SK-N-SH (cell line): Measurements from ENCODE around the gene CKAP2L. TPM values are rescaled to one million over a fixed set of nuclear protein-coding genes. Genes with fewer than 3 reads are reported as not detected.

Source experiments
- CTCF ChIA-PET: fragments of 300-600, 350-600 bp; formaldehyde crosslinking; extraction: SDS; loops from one replicate; lab custom pipeline; 2021; lab: Yijun Ruan, JAX
- POLR2A ChIA-PET: fragments of 350-600 bp; sonication (Branson Sonifier 250); formaldehyde crosslinking; extraction: SDS; loops from one replicate; lab custom pipeline; 2020; ENCODE audit warnings: antibody characterized with exemption, inconsistent platforms; lab: Yijun Ruan, JAX
- DNase-seq: peaks from one replicate; pipeline ENCODE4 v3.0.0; 2012
- H2AFZ ChIP-seq: fragments of 200-600 bp; sonication (generic); 2 replicates; pipeline ENCODE4 v1.8.1; 2016; ENCODE audit warnings: antibody characterized with exemption, mild to moderate bottlenecking, low read depth
- H3F3A ChIP-seq: fragments of 200-600 bp; sonication (generic); replicated peaks from 2 replicates; pipeline ENCODE3; 2016; ENCODE audit warnings: antibody characterized with exemption, mild to moderate bottlenecking; ENCODE audit not compliant: insufficient read depth
- H3K27ac ChIP-seq, 2 experiments: fragments of 200-500 bp in 1 of 2; fragments of 200-600 bp in 1 of 2; sonication (Bioruptor generic) in 1 of 2; sonication (generic), shearing (Covaris generic) in 1 of 2; 2 replicates each; pipeline versions ENCODE4 v1.5.1 to v1.6.1; 2014 to 2016; ENCODE audit warnings: low read depth in 2 of 2, inconsistent platforms in 1 of 2, low read length in 1 of 2, mild to moderate bottlenecking in 1 of 2, mixed read lengths in 1 of 2
- H3K27me3 ChIP-seq: fragments of 200-600 bp; sonication (generic), shearing (Covaris generic); 2 replicates; pipeline ENCODE4 v1.6.1; 2016; ENCODE audit warnings: mixed run types; ENCODE audit not compliant: insufficient read depth
- H3K36me3 ChIP-seq, 2 experiments: fragments of 200-500 bp in 1 of 2; fragments of 200-600 bp in 1 of 2; sonication (Bioruptor generic) in 1 of 2; sonication (generic) in 1 of 2; replicated peaks in 1 of 2; 2 replicates each; pipeline versions ENCODE3 to v1.5.1; 2014 to 2016; ENCODE audit warnings: low read length in 1 of 2, mild to moderate bottlenecking in 1 of 2; ENCODE audit not compliant: insufficient read depth in 2 of 2, control insufficient read depth in 1 of 2
- H3K4me1 ChIP-seq, 2 experiments: fragments of 200-500 bp in 1 of 2; fragments of 200-600 bp in 1 of 2; sonication (Bioruptor generic) in 1 of 2; sonication (generic), shearing (Covaris generic) in 1 of 2; 2 replicates each; pipeline versions ENCODE4 v1.5.1 to v1.6.1; 2014 to 2016; ENCODE audit warnings: low read depth in 1 of 2, low read length in 1 of 2, mixed run types in 1 of 2; ENCODE audit not compliant: insufficient read depth in 2 of 2, control insufficient read depth in 1 of 2
- H3K4me2 ChIP-seq: fragments of 200-600 bp; sonication (generic), shearing (Covaris generic); 2 replicates; pipeline ENCODE4 v1.6.1; 2017; ENCODE audit warnings: mixed run types
- H3K4me3 ChIP-seq, 2 experiments: fragments of 200-500 bp in 1 of 2; fragments of 200-600 bp in 1 of 2; sonication (Bioruptor generic) in 1 of 2; sonication (generic), shearing (Covaris generic) in 1 of 2; 2 replicates each; pipeline versions ENCODE4 v1.5.1 to v1.8.1; 2014 to 2016; ENCODE audit warnings: low read depth in 2 of 2, inconsistent platforms in 1 of 2, low read length in 1 of 2, mild to moderate bottlenecking in 1 of 2, mixed read lengths in 1 of 2, moderate library complexity in 1 of 2
- H3K79me2 ChIP-seq: fragments of 200-600 bp; sonication (generic); 2 replicates; pipeline ENCODE4 v1.8.1; 2017; ENCODE audit warnings: mild to moderate bottlenecking; ENCODE audit not compliant: insufficient read depth
- H3K9ac ChIP-seq: fragments of 200-600 bp; sonication (generic); 2 replicates; pipeline ENCODE4 v1.6.1; 2017; ENCODE audit warnings: mixed run types
- H3K9me2 ChIP-seq: fragments of 200-600 bp; sonication (generic); 2 replicates; pipeline ENCODE4 v1.6.1; 2017; ENCODE audit warnings: mixed run types
- H3K9me3 ChIP-seq: fragments of 200-600 bp; sonication (generic); 2 replicates; pipeline ENCODE4 v1.6.1; 2017; ENCODE audit warnings: mixed run types, mild to moderate bottlenecking, moderate library complexity
- H4K20me1 ChIP-seq: fragments of 200-600 bp; sonication (generic); 2 replicates; pipeline ENCODE4 v1.6.1; 2017; ENCODE audit warnings: mild to moderate bottlenecking, mixed run types; ENCODE audit not compliant: insufficient read depth
- EP300 ChIP-seq, 2 experiments: IDR thresholded peaks; 2 replicates each; pipeline versions ENCODE4 v1.4.0 to v1.6.1; 2012; ENCODE audit warnings: borderline replicate concordance in 1 of 2, low read depth in 1 of 2, low read length in 1 of 2
- EZH2phosphoT487 ChIP-seq: fragments of 200-600 bp; sonication (generic); IDR thresholded peaks from 2 replicates; pipeline ENCODE4 v1.6.1; 2017; ENCODE audit warnings: low read depth, mixed run types, mild to moderate bottlenecking, antibody characterized with exemption, moderate library complexity, borderline replicate concordance
- IRF3 ChIP-seq: fragments of 150-350 bp; IDR thresholded peaks from 2 replicates; pipeline ENCODE4 v1.6.1; 2016; ENCODE audit warnings: mild to moderate bottlenecking, low read depth, low read length
- TCF12 ChIP-seq: IDR thresholded peaks from 2 replicates; pipeline ENCODE4 v1.4.0; 2012
- WGBS: methylation state at CpG from one replicate; pipeline ENCODE4 v1.1.6; 2017; ENCODE audit warnings: low lambda C conversion rate; 5-methylcytosine and 5-hydroxymethylcytosine counted together
- polyA plus RNA-seq, 3 experiments: library from polyadenylated mRNA; depleted of rRNA; stranded (reverse); fragments of >200 nt; gene quantifications; 2 replicates each; pipeline ENCODE4 v1.2.3, GENCODE V29; 2012

Gene CKAP2L
- polyA plus RNA-seq, 1 of the 3 experiments (the other 2 are of a cell fraction): 2.9 TPM

GRCh38 chr2:112687522-112687921 lies 76.9 kb downstream of the CKAP2L start:
- Histone ChIP-seq H3K9me2 (no peaks in the 10 kb centered on the region), H3K9me3 (no peaks in the 10 kb centered on the region), H2AFZ (no peak overlapping the region), H4K20me1 (no peaks in the 10 kb centered on the region), H3K9ac (no peak overlapping the region), H3K4me2 (no peak overlapping the region), H3K79me2 (no peaks in the 10 kb centered on the region), H3K36me3 (no peaks in the 10 kb centered on the region)
- DNase-seq: no peak
- TF ChIP-seq TCF12 (no peak), EP300 (IDR thresholded peaks at IDR 0.05; ENCODE audit: borderline replicate concordance in 1 of 2, low read depth in 1 of 2, low read length in 1 of 2) (no peak), EZH2phosphoT487 (no peak), IRF3 (no peak)
- TF ChIP-seq, all 33 proteins: peak for 0
- CTCF ChIA-PET: interaction anchor here (1.1 to 2.0 kb wide), 4 partner anchors 32 to 88 kb away, joined by 3 to 9 read pairs (median 4); no protein-coding TSS in a partner anchor
- POLR2A ChIA-PET: interaction anchor here (0.8 kb wide), 1 partner anchor 62 kb away, joined by 3 read pairs; no protein-coding TSS in a partner anchor
- no peak overlapping the region for H3K4me3 ChIP-seq
- H3F3A ChIP-seq: peaks cover 4% of the 10 kb centered on the region
- 94% methylated on average over 6 of the region's 6 CpGs for WGBS
- H3K4me1 ChIP-seq: peaks cover 3 to 15% of the 10 kb centered on the region in 2 experiments; a peak in 3 of 4 replicates
- H3K27me3 ChIP-seq: no peaks in the 10 kb centered on the region
- H3K27ac ChIP-seq: no peak overlapping the region

Other genes with a start within 250 kb of the CKAP2L start
- 13.4 and 19.1 TPM in 2 replicates for gene POLR1B, start 222.1 kb downstream of the CKAP2L start, polyA plus RNA-seq (2012; rRNA removed)
- gene CHCHD5, start 180.0 kb downstream of the CKAP2L start, polyA plus RNA-seq (2012; rRNA removed): 29.9 and 55.9 TPM in 2 replicates
- 56.3 and 62.0 TPM in 2 replicates for gene SLC20A1, start 118.7 kb downstream of the CKAP2L start, polyA plus RNA-seq (2012; rRNA removed)
- not detected in 2 replicates for gene NT5DC4, start 43.6 kb downstream of the CKAP2L start, polyA plus RNA-seq (2012; rRNA removed)
- gene IL1A, start 19.9 kb upstream of the CKAP2L start, polyA plus RNA-seq (2012; rRNA removed): not detected in 2 replicates
- gene IL1B, start 72.2 kb upstream of the CKAP2L start, polyA plus RNA-seq (2012; rRNA removed): 0.25 and 0.60 TPM in 2 replicates
- not detected in 2 replicates for gene IL37, start 146.6 kb upstream of the CKAP2L start, polyA plus RNA-seq (2012; rRNA removed)
- gene IL36G, start 213.4 kb upstream of the CKAP2L start, polyA plus RNA-seq (2012; rRNA removed): not detected in 2 replicates
- gene IL36A, start 240.8 kb upstream of the CKAP2L start, polyA plus RNA-seq (2012; rRNA removed): not detected in 2 replicates